ENCODE results near the gene C9orf50. TPM values are rescaled to one million over a fixed set of nuclear protein-coding genes. Genes with fewer than 3 reads are reported as not detected.

C9orf50 gene
- total RNA-seq, 1 experiment from 2014 or later, result not detected

- Histone ChIP-seq H3F3A (ENCODE audit: insufficient read depth, low read depth) (peaks cover 9% of the 10 kb centered on the region), H2AFZ (no peak overlapping the region), H3K4me1 (replicated peaks; ENCODE audit: insufficient read depth) (peaks cover 12% of the 10 kb centered on the region), H3K27me3 (ENCODE audit: insufficient read depth, low read depth) (peaks cover 3% of the 10 kb centered on the region; the same call in 1 of the 2 replicates), H3K79me2 (ENCODE audit: low read depth) (no peaks in the 10 kb centered on the region), H3K4me3 (no peak overlapping the region), H4K20me1 (ENCODE audit: insufficient read depth) (no peaks in the 10 kb centered on the region), H3K9me3 (ENCODE audit: insufficient read depth, low read depth) (no peaks in the 10 kb centered on the region), H3K9me2 (ENCODE audit: insufficient read depth) (no peaks in the 10 kb centered on the region), H3K27ac (no peak overlapping the region), H3K36me3 (ENCODE audit: low read depth) (no peaks in the 10 kb centered on the region), H3K4me2 (no peak overlapping the region)
- CTCF ChIA-PET, result interaction anchor here (0.7 kb wide), 1 partner anchor 36 kb away, joined by 3 read pairs; no protein-coding TSS in a partner anchor
- no peak for DNase-seq
- POLR2A ChIA-PET (ENCODE audit: unreplicated experiment), result interaction anchor here (0.6 kb wide), 1 partner anchor 36 kb away, joined by 6 read pairs; no protein-coding TSS in a partner anchor
- intact Hi-C loops (cut with micrococcal nuclease; ENCODE audit: unreplicated experiment), result no loop called here
- TF ChIP-seq CTCF (conservative IDR thresholded peaks at IDR 0.05) (no peak), EZH2 (IDR thresholded peaks at IDR 0.05; ENCODE audit: low read depth) (no peak)
- no TSS peak for BruUV-seq (replicated peaks)
These were observed 40.1 kb upstream of the C9orf50 start for GRCh38 chr9:129661029-129661428.

GRCh38 chr9:129656795-129657390 is 36.0 kb upstream of the C9orf50 start:
- no peaks in the 10 kb centered on the region for H3K27me3 ChIP-seq (ENCODE audit: insufficient read depth, low read depth)
- peak overlapping the region; percentile 67 for H3K4me2 ChIP-seq
- POLR2A ChIA-PET (ENCODE audit: unreplicated experiment), result interaction anchor here (0.6 to 0.7 kb wide), 3 partner anchors 112 to 1336 kb away, joined by 3 to 8 read pairs (median 5); no protein-coding TSS in a partner anchor
- DNase-seq, result peak; percentile 35 to 69
- H3K27ac ChIP-seq, result no peak overlapping the region
- H3K36me3 ChIP-seq (ENCODE audit: low read depth), result no peaks in the 10 kb centered on the region
- no peaks in the 10 kb centered on the region for H4K20me1 ChIP-seq (ENCODE audit: insufficient read depth)
- H3K9me2 ChIP-seq (ENCODE audit: insufficient read depth), result no peaks in the 10 kb centered on the region
- peaks cover 9% of the 10 kb centered on the region for H3F3A ChIP-seq (ENCODE audit: insufficient read depth, low read depth)
- no TSS peak for BruUV-seq (replicated peaks)
- TF ChIP-seq EZH2 (IDR thresholded peaks at IDR 0.05; ENCODE audit: low read depth) (no peak), CTCF (conservative IDR thresholded peaks at IDR 0.05) (no peak)
- H3K4me1 ChIP-seq (replicated peaks; ENCODE audit: insufficient read depth), result peaks cover 12% of the 10 kb centered on the region
- no peaks in the 10 kb centered on the region for H3K9me3 ChIP-seq (ENCODE audit: insufficient read depth, low read depth)
- H2AFZ ChIP-seq, result no peak overlapping the region
- CTCF ChIA-PET, result no interaction called here
- no peaks in the 10 kb centered on the region for H3K79me2 ChIP-seq (ENCODE audit: low read depth)
- H3K4me3 ChIP-seq, result no peak overlapping the region
- intact Hi-C loops (cut with micrococcal nuclease; ENCODE audit: unreplicated experiment), result no loop called here

- no peak overlapping the region for H3K27ac ChIP-seq
- CTCF ChIA-PET, result interaction anchor here (0.5 kb wide), 1 partner anchor 145 kb away, joined by 3 read pairs; no protein-coding TSS in a partner anchor
- DNase-seq, result no peak
These were observed 34.8 kb upstream of the C9orf50 start for GRCh38 chr9:129655696-129656095.

More at GRCh38 chr9:129655696-129656095, 34.8 kb upstream of the C9orf50 start:
- no peak for TF ChIP-seq EZH2 (IDR thresholded peaks at IDR 0.05; ENCODE audit: low read depth)
- no peak for TF ChIP-seq CTCF (conservative IDR thresholded peaks at IDR 0.05)
- Histone ChIP-seq H3K9me3 (ENCODE audit: insufficient read depth, low read depth) (no peaks in the 10 kb centered on the region), H3K4me2 (no peak overlapping the region), H3K79me2 (ENCODE audit: low read depth) (no peaks in the 10 kb centered on the region), H3K36me3 (ENCODE audit: low read depth) (no peaks in the 10 kb centered on the region), H3K4me3 (no peak overlapping the region), H3K4me1 (replicated peaks; ENCODE audit: insufficient read depth) (peaks cover 12% of the 10 kb centered on the region), H2AFZ (no peak overlapping the region), H4K20me1 (ENCODE audit: insufficient read depth) (no peaks in the 10 kb centered on the region), H3F3A (ENCODE audit: insufficient read depth, low read depth) (peaks cover 9% of the 10 kb centered on the region), H3K27me3 (ENCODE audit: insufficient read depth, low read depth) (no peaks in the 10 kb centered on the region), H3K9me2 (ENCODE audit: insufficient read depth) (no peaks in the 10 kb centered on the region)
- BruUV-seq (replicated peaks), result no TSS peak
- POLR2A ChIA-PET (ENCODE audit: unreplicated experiment), result no interaction called here
- intact Hi-C loops (cut with micrococcal nuclease; ENCODE audit: unreplicated experiment), result no loop called here
